ENCODE results near the gene IL21. TPM values are rescaled to one million over a fixed set of nuclear protein-coding genes. Genes with fewer than 3 reads are reported as not detected.

Gene IL21
- total and polyA plus RNA-seq, 10 donors: 0.09 to 0.20 (median 0.10) TPM; not detected in 5

DNA sequence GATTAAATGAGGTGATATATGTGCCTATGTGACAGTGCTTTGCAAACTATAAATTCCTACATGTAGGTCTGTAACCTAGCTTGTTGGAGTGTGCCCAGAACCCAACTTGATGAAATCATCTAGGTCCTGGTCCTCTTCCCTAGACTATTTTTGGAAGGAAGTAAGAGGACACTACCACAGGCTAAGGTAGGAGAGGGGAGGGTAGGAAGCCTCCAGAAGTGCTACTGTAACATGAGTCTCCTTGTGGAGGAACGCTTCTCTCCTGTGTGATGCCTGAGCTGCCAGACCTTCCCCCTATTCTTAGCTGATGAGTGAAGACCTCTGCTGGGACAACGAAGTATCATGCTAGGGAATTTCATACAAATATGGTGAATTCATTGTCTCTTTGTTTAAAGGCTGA, 41.8 kb upstream of the IL21 start:
- H3K27me3 ChIP-seq (replicated peaks in 1 of 7): no peaks in the 10 kb centered on the region
- no peak for DNase-seq
- H3K9me3 ChIP-seq: no peaks in the 10 kb centered on the region
- H3K4me1 ChIP-seq: no peaks in the 10 kb centered on the region
- H3K27ac ChIP-seq: no peak overlapping the region
- 82 to 95% (median 89%) methylated on average over 2 of the region's 2 CpGs for WGBS, 5 donors
- no peak for TF ChIP-seq POLR2A (IDR thresholded peaks at IDR 0.05)
- TF ChIP-seq POLR2AphosphoS5 (IDR thresholded peaks at IDR 0.05): no peak
- TF ChIP-seq, protein P1, sequence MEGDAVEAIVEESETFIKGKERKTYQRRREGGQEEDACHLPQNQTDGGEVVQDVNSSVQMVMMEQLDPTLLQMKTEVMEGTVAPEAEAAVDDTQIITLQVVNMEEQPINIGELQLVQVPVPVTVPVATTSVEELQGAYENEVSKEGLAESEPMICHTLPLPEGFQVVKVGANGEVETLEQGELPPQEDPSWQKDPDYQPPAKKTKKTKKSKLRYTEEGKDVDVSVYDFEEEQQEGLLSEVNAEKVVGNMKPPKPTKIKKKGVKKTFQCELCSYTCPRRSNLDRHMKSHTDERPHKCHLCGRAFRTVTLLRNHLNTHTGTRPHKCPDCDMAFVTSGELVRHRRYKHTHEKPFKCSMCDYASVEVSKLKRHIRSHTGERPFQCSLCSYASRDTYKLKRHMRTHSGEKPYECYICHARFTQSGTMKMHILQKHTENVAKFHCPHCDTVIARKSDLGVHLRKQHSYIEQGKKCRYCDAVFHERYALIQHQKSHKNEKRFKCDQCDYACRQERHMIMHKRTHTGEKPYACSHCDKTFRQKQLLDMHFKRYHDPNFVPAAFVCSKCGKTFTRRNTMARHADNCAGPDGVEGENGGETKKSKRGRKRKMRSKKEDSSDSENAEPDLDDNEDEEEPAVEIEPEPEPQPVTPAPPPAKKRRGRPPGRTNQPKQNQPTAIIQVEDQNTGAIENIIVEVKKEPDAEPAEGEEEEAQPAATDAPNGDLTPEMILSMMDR (IDR thresholded peaks at IDR 0.05 in 8 of 11, conservative IDR thresholded peaks at IDR 0.05 in 3 of 11): no peak
- intact Hi-C loops (cut with DNase I; ENCODE audit: low total_unique reads): no loop called here
- H3K36me3 ChIP-seq: no peaks in the 10 kb centered on the region
- H3K4me3 ChIP-seq: no peak overlapping the region

DNA sequence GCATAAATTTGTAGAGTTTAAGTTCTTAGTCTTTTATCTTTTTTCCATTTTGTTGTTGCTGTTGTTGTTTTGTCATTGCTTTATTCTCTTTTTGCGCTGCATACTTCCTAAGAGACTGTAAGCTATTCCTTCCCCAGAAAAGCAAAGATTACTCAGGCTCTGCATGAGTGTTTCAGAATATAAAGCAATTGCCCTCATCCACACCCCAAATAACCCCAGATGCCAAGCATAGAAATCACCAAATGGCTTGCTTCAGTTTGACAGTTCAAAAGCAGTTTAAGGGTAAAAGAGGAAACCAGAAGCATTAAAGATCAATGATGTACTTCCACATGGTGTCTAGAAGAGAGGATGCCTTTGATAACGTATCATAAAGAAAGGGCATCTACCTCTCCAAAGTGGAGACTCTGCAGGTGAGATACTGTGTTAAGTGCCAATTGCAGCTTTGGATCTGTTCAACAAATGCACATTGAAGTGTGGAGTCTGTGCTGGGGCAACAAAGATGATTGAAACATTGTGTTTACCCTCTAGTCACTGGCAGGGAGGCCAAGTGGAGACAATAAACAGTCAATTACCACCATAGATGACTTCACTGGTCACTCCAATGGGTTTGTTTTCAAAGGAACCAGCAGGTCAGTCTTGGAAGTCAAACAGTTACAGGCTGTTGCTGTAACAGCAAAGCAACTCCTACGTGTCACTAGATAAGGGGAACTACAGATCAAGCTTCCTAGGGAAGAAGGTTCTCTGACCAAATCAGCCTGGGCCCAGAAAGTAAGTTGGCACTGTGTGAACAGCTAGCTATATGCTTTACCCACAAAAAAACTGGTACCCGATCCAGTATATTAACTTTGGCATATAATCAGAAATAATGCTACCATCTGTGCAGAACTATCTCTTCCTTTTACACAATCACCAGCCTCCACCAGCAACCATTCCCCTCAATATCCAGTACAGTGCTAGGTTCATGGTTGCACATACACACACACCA, 40.6 kb upstream of the IL21 start:
- H3K4me3 ChIP-seq: no peak overlapping the region
- no peaks in the 10 kb centered on the region for H3K27me3 ChIP-seq (replicated peaks in 1 of 7)
- intact Hi-C loops (cut with DNase I; ENCODE audit: low total_unique reads): no loop called here
- H3K9me3 ChIP-seq: peaks cover 0 to 7% (median 3%) of the 10 kb centered on the region in 8 donors
- no peaks in the 10 kb centered on the region for H3K36me3 ChIP-seq
- WGBS, 5 donors: 64 to 76% (median 68%) methylated on average over 4 of the region's 4 CpGs
- H3K27ac ChIP-seq: no peak overlapping the region
- DNase-seq: no peak
- H3K4me1 ChIP-seq: no peaks in the 10 kb centered on the region
- no peak for TF ChIP-seq POLR2AphosphoS5 (IDR thresholded peaks at IDR 0.05)

DNA sequence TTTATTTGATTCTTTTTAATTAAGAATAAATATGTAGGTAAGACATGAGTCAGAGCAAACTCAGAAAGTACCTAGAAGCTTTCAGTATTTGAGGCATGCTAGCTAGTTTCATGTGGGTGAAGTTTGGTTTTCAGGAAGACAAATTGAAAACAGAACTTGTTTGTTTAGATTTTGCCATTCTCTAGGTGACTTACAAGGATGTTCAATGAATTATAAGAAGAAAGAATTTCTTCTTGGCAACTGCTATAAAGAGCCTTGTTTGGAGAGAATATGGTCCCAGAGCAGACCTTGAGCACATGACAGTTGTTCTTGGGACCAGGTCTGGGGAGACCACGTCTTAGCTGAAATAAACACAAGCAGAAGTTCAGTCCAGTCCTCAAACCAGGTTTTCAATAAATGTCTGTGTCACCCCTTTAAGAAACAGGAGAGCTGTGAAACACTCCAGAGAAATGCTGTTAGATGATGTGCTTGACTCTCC, 38.0 kb upstream of the IL21 start:
- no peaks in the 10 kb centered on the region for H3K4me1 ChIP-seq
- no peak for DNase-seq
- WGBS, 5 donors: 59 to 79% (median 71%) methylated on average over 1 of the region's 1 CpG
- H3K27me3 ChIP-seq (replicated peaks in 1 of 7): no peaks in the 10 kb centered on the region
- H3K36me3 ChIP-seq: no peaks in the 10 kb centered on the region
- no peak overlapping the region for H3K4me3 ChIP-seq
- intact Hi-C loops (cut with DNase I; ENCODE audit: low total_unique reads): no loop called here
- TF ChIP-seq, protein P1 (IDR thresholded peaks at IDR 0.05 in 8 of 11, conservative IDR thresholded peaks at IDR 0.05 in 3 of 11): no peak
- TF ChIP-seq POLR2AphosphoS5 (IDR thresholded peaks at IDR 0.05): no peak
- TF ChIP-seq POLR2A (IDR thresholded peaks at IDR 0.05): no peak
- peaks cover 0 to 7% (median 3%) of the 10 kb centered on the region in 8 donors for H3K9me3 ChIP-seq
- no peak overlapping the region for H3K27ac ChIP-seq

GRCh38 chr4:122658377-122658776, 37.5 kb upstream of the IL21 start:
- 73 to 90% (median 86%) methylated on average over 2 of the region's 2 CpGs for WGBS, 5 donors
- Histone ChIP-seq H3K9me3 (peaks cover 0 to 7% (median 3%) of the 10 kb centered on the region in 8 donors), H3K4me3 (no peak overlapping the region), H3K27ac (no peak overlapping the region), H3K27me3 (replicated peaks in 1 of 7) (no peaks in the 10 kb centered on the region), H3K36me3 (no peaks in the 10 kb centered on the region), H3K4me1 (no peaks in the 10 kb centered on the region)
- DNase-seq: no peak
- intact Hi-C loops (cut with DNase I; ENCODE audit: low total_unique reads): no loop called here
- TF ChIP-seq, protein P1 (IDR thresholded peaks at IDR 0.05 in 8 of 11, conservative IDR thresholded peaks at IDR 0.05 in 3 of 11): no peak
- TF ChIP-seq POLR2AphosphoS5 (IDR thresholded peaks at IDR 0.05): no peak
- no peak for TF ChIP-seq POLR2A (IDR thresholded peaks at IDR 0.05)

Measured in spleen (tissue), 11 donors.